Measurements from ENCODE around the gene CCDC92B. TPM values are rescaled to one million over a fixed set of nuclear protein-coding genes. Genes with fewer than 3 reads are reported as not detected.

CCDC92B gene
- total and polyA plus RNA-seq, 10 of the 15 experiments (the other 5 are each of a cell fraction or from before 2014, with no cell fraction given) = not detected

- in situ Hi-C loops (cut with MboI) = no loop called here
- POLR2A ChIA-PET = no interaction called here
- WGBS (ENCODE audit: insufficient coverage, insufficient replicate concordance, low lambda C conversion rate, missing lambda C conversion rate) = 16% methylated on average over 10 of the region's 10 CpGs
- BruUV-seq (replicated peaks) = no TSS peak
- intact Hi-C loops (cut with micrococcal nuclease; ENCODE audit: unreplicated experiment) = no loop called here
- Histone ChIP-seq H3K4me1 (ENCODE audit: control insufficient read depth, insufficient read depth, low read length) (no peaks in the 10 kb centered on the region; the same call in none of the 2 replicates), H2AFZ (ENCODE audit: control insufficient read depth, low read depth, low read length) (no peak overlapping the region), H3K4me2 (ENCODE audit: control insufficient read depth, insufficient read depth) (no peak overlapping the region), H4K20me1 (ENCODE audit: control insufficient read depth, insufficient read depth) (no peaks in the 10 kb centered on the region), H3K27ac (ENCODE audit: control insufficient read depth, insufficient read depth) (no peak overlapping the region), H3K36me3 (ENCODE audit: control insufficient read depth in 2 of 2, insufficient read depth in 2 of 2, low read length in 1 of 2) (no peaks in the 10 kb centered on the region), H3K79me2 (ENCODE audit: control insufficient read depth, insufficient read depth, low read length) (no peaks in the 10 kb centered on the region), H3K9me3 (replicated peaks; ENCODE audit: control insufficient read depth, insufficient read depth, low read length) (no peaks in the 10 kb centered on the region), H3K4me3 (no peak overlapping the region), H3K27me3 (replicated peaks in 1 of 2; ENCODE audit: control insufficient read depth in 2 of 2, insufficient read depth in 2 of 2, low read length in 1 of 2) (peaks cover 0 to 3% of the 10 kb centered on the region in 2 experiments; a peak in 3 of 4 replicates), H3K9ac (ENCODE audit: control insufficient read depth, insufficient read depth, low read length) (no peak overlapping the region)
- FAIRE-seq (no peak), DNase-seq (ENCODE audit: low read depth, low spot score) (no peak), ATAC-seq (no peak)
- RAD21 ChIA-PET (ENCODE audit: unreplicated experiment) = no interaction called here
- SMC1A ChIA-PET (ENCODE audit: uncharacterized antibody, unreplicated experiment) = no interaction called here
- CTCF ChIA-PET = no interaction called here
- no peak for TF ChIP-seq IRF3 (IDR thresholded peaks at IDR 0.05)
Observed at GRCh38 chr17:2722611-2723010, 26.8 kb downstream of the CCDC92B start.

DNA sequence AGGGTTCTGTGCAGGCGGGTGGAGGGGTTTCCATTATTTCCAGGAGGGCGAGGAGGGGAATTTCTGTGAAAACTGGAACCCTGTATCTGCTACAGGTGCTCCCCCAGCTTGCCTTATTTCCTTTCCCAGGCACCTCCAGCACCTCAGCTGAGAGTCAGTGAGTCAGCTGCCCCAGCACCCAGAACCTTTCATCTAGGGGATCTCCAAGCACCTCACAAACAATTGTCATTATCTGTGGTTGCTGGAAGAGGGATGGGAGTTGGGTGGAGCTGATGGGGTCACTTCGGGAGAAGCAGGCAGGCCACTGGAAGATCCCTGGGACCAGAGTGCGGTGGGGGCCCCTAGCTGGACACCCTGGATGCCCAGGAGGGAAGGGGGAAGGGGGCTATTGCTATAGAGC is 27.8 kb downstream of the CCDC92B start:
- ChIA-PET CTCF (interaction anchor here (0.7 kb wide), 1 partner anchor 287 kb away, joined by 3 read pairs; no protein-coding TSS in a partner anchor), SMC1A (ENCODE audit: uncharacterized antibody, unreplicated experiment) (interaction anchor here (0.7 kb wide), 2 partner anchors 177 to 296 kb away, joined by 3 read pairs; no protein-coding TSS in a partner anchor), POLR2A (no interaction called here), RAD21 (ENCODE audit: unreplicated experiment) (no interaction called here)
- Histone ChIP-seq H3K27ac (ENCODE audit: control insufficient read depth, insufficient read depth) (no peak overlapping the region), H4K20me1 (ENCODE audit: control insufficient read depth, insufficient read depth) (no peaks in the 10 kb centered on the region), H3K4me3 (no peak overlapping the region), H3K4me2 (ENCODE audit: control insufficient read depth, insufficient read depth) (no peak overlapping the region), H3K9ac (ENCODE audit: control insufficient read depth, insufficient read depth, low read length) (no peak overlapping the region), H3K9me3 (replicated peaks; ENCODE audit: control insufficient read depth, insufficient read depth, low read length) (no peaks in the 10 kb centered on the region), H2AFZ (ENCODE audit: control insufficient read depth, low read depth, low read length) (no peak overlapping the region), H3K4me1 (ENCODE audit: control insufficient read depth, insufficient read depth, low read length) (no peaks in the 10 kb centered on the region; the same call in none of the 2 replicates), H3K79me2 (ENCODE audit: control insufficient read depth, insufficient read depth, low read length) (no peaks in the 10 kb centered on the region), H3K27me3 (replicated peaks in 1 of 2; ENCODE audit: control insufficient read depth in 2 of 2, insufficient read depth in 2 of 2, low read length in 1 of 2) (peaks cover 0 to 3% of the 10 kb centered on the region in 2 experiments; a peak in 3 of 4 replicates), H3K36me3 (ENCODE audit: control insufficient read depth in 2 of 2, insufficient read depth in 2 of 2, low read length in 1 of 2) (no peaks in the 10 kb centered on the region)
- BruUV-seq (replicated peaks) = no TSS peak
- in situ Hi-C loops (cut with MboI) (no loop called here), intact Hi-C loops (cut with micrococcal nuclease; ENCODE audit: unreplicated experiment) (no loop called here)
- WGBS (ENCODE audit: insufficient coverage, insufficient replicate concordance, low lambda C conversion rate, missing lambda C conversion rate) = 30% methylated on average over 3 of the region's 4 CpGs
- no peak for FAIRE-seq
- peak; percentile 33; the same call in 1 of the 3 replicates for ATAC-seq
- no peak for DNase-seq (ENCODE audit: low read depth, low spot score)
- TF ChIP-seq IKZF1 (conservative IDR thresholded peaks at IDR 0.05) (peak; percentile 38; the same call in 1 of the 2 replicates), KAT2A (conservative IDR thresholded peaks at IDR 0.05; ENCODE audit: control insufficient read depth, low read depth, low read length) (no peak)

Data from GM12878 (cell line).